Posterior cingulate gyrus (tissue), 11 donors: ENCODE results near the gene MAZ.
"Not testable (repeated sequence)": the region's sequence is repeated elsewhere in the genome, so short reads cannot be mapped to it uniquely, and the experiment has no call there.

Experiments used
- DNase-seq, 10 donors: peaks; one replicate each; pipeline versions ENCODE4 v3.0.0 to v3.0.0-alpha.2; 2020 to 2021; ENCODE audit warnings: mixed read lengths in 3 of 10
- intact Hi-C: fragments of 100-400 bp; cut with DNase I; formaldehyde crosslinking; loops from one replicate; pipeline ENCODE4 v1.15.1; 2023

Gene MAZ

GRCh38 chr16:29783094-29783953 is 23.0 kb upstream of the MAZ start:
- DNase-seq, intact Hi-C loops: not testable (repeated sequence)

GRCh38 chr16:29784157-29784556 is 22.2 kb upstream of the MAZ start:
- no peak for DNase-seq
- intact Hi-C loops, result no loop called here

DNA sequence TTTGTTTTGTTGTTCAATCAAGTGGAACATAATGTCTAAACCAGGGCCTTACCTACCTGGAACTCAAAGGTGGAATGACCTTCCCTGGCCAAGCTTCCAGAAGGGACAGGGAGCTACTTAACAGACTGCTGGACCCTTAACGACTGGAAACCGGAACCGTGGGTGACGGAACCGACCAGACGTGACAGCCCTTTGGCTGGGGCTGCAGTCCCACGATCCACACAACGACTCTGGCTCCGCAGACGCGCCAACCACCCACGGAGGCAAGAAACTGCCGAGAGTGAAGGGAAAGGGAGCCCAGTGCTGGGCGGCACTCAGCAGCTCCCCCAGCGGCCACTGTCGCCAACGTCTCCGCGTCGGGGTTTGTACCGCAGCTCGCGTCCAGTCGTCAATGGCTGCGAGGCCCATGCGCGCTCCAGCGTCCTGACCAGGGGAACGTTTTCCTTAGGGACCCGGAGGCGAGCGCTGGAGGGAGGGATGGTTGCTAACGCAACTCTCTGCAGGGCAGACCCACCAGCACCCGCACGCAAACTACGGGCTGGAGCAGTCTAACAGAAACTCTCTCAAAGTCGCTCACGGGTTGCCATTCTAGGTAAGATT is 21.3 kb upstream of the MAZ start:
- intact Hi-C loops, result no loop called here
- DNase-seq, result peak; percentile 57 to 96 (median 70)

- DNase-seq, intact Hi-C loops: not testable (repeated sequence)
Measured at GRCh38 chr16:29787155-29787554, 19.2 kb upstream of the MAZ start.

- DNase-seq, result peak in 1 of 10 donors; percentile 83
- intact Hi-C loops, result loop anchor here (1.0 kb wide), 1 partner anchor 16 kb away; no protein-coding TSS in a partner anchor
Measured at GRCh38 chr16:29789775-29790182, 16.6 kb upstream of the MAZ start.

- intact Hi-C loops, result loop anchor here (1.0 kb wide), 1 partner anchor 15 kb away; no protein-coding TSS in a partner anchor
- DNase-seq, result peak; percentile 98 to 100 (median 99)
Measured at GRCh38 chr16:29790183-29790948, 16.0 kb upstream of the MAZ start, which contains the start of gene KIF22. Gene KIF22, plus strand, starts transcription at chr16:29790751. Its CDS starts 9 bp downstream, at chr16:29790760.

GRCh38 chr16:29790949-29791844 is 15.1 kb upstream of the MAZ start:
- DNase-seq, result no peak
- intact Hi-C loops, result loop anchor here (1.0 kb wide), 1 partner anchor 14 kb away; no protein-coding TSS in a partner anchor

GRCh38 chr16:29791845-29792807 is 14.2 kb upstream of the MAZ start:
- no peak for DNase-seq
- intact Hi-C loops, result no loop called here

GRCh38 chr16:29793153-29793552 is 13.2 kb upstream of the MAZ start:
- DNase-seq, intact Hi-C loops: not testable (repeated sequence)

GRCh38 chr16:29794231-29794710 is 12.1 kb upstream of the MAZ start:
- DNase-seq, result no peak
- intact Hi-C loops, result no loop called here

- intact Hi-C loops, result no loop called here
- DNase-seq, result no peak
Measured at GRCh38 chr16:29802416-29802935, 3.9 kb upstream of the MAZ start.

GRCh38 chr16:29804020-29804419 is 2.3 kb upstream of the MAZ start:
- intact Hi-C loops, result no loop called here

DNA sequence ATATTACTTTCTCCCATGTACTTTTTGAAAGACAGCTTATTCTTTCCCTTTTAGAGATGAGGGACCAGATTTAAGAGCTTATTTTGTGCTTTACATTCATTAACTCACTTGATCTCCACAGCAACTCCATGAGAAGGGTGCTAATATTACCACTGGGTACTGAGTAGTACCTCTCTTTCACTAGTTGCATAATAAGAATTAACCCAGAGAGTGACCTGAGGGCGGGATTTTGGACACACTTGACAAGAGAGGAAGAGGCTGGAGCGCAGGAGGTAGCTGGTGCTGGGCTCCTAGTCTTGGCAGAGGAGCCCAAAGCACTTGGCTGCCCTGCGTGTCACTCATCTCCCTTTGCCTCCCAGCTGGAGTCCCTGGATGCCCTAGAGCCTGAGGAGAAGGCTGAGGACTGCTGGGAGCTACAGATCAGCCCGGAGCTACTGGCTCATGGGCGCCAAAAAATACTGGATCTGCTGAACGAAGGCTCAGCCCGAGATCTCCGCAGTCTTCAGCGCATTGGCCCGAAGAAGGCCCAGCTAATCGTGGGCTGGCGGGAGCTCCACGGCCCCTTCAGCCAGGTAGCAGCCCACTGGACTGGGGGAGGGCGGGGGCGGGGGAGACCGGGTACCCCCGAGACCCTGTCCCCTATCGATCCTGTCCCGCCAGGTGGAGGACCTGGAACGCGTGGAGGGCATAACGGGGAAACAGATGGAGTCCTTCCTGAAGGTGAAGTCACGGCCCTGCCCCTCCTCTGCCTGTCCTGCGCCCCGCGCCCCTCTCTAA is 1.7 kb upstream of the MAZ start:
- intact Hi-C loops, result loop anchor here (1.0 kb wide), 1 partner anchor 14 kb away; the partner anchor contains the start of gene KIF22
- DNase-seq, result peak in 2 of 10 donors; percentile 80 to 91

More at GRCh38 chr16:29804020-29804419, 2.3 kb upstream of the MAZ start:
- DNase-seq, result no peak

GRCh38 chr16:29805232-29806098 is 864 bp upstream of the MAZ start:
- intact Hi-C loops, result loop anchor here (1.0 to 2.0 kb wide), 2 partner anchors 15 to 95 kb away; partner anchors contain the start of genes ASPHD1 and KIF22
- peak; percentile 95 to 100 (median 97) for DNase-seq

DNA sequence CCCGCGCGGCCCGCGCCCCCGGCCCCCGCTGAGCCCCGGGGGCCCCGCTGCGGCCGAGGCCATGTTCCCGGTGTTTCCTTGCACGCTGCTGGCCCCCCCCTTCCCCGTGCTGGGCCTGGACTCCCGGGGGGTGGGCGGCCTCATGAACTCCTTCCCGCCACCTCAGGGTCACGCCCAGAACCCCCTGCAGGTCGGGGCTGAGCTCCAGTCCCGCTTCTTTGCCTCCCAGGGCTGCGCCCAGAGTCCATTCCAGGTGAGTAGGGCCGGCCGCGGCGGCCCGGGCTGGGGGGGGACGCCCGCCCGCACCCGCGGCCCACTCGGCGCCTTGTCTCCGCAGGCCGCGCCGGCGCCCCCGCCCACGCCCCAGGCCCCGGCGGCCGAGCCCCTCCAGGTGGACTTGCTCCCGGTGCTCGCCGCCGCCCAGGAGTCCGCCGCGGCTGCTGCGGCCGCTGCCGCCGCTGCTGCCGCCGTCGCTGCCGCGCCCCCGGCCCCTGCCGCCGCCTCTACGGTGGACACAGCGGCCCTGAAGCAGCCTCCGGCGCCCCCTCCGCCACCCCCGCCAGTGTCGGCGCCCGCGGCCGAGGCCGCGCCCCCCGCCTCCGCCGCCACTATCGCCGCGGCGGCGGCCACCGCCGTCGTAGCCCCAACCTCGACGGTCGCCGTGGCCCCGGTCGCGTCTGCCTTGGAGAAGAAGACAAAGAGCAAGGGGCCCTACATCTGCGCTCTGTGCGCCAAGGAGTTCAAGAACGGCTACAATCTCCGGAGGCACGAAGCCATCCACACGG is 504 bp downstream of the MAZ start:
- peak in 3 of 10 donors; percentile 58 to 81 (median 68) for DNase-seq
- intact Hi-C loops, result loop anchor here (1.0 to 2.0 kb wide), 2 partner anchors 41 to 94 kb away; partner anchors contain the start of gene ASPHD1
